GM23338 (cell line): ENCODE measurements around the gene COP1. TPM values are rescaled to one million over a fixed set of nuclear protein-coding genes. Genes with fewer than 3 reads are reported as not detected.

Experiments
- EZH2 ChIP-seq: fragments of 200-600 bp; sonication (generic); IDR thresholded peaks from one replicate; pipeline ENCODE4 v1.8.0; 2017; ENCODE audit warnings: antibody characterized with exemption, mild to moderate bottlenecking, low read depth; ENCODE audit not compliant: unreplicated experiment
- JUNB ChIP-seq: IDR thresholded peaks from one replicate; pipeline ENCODE4 v1.6.1; 2016; ENCODE audit warnings: antibody characterized with exemption; ENCODE audit not compliant: unreplicated experiment
- POLR2AphosphoS5 ChIP-seq: IDR thresholded peaks from 2 replicates; pipeline ENCODE4 v1.6.1; 2016; ENCODE audit warnings: antibody characterized with exemption, low read depth
- STAT1 ChIP-seq: IDR thresholded peaks from one replicate; pipeline ENCODE4 v1.6.1; 2016; ENCODE audit warnings: antibody characterized with exemption; ENCODE audit not compliant: unreplicated experiment
- ZNF331 ChIP-seq: fragments of 250-450 bp; sonication (Bioruptor Pico); IDR thresholded peaks from 2 replicates; pipeline ENCODE4 v1.5.0; 2020; ENCODE audit warnings: low read depth, mild to moderate bottlenecking, moderate library complexity
- polyA plus RNA-seq: library from polyadenylated mRNA; unstranded; fragments of >200 nt; fragmentation: Nextera tagmentation; extraction: Ambion mirVana; gene quantifications from 2 replicates; pipeline ENCODE4 v1.2.1, GENCODE V29; 2016
- total RNA-seq: library from RNA; depleted of rRNA; stranded (reverse); fragments of >200 nt; shearing (Covaris generic); gene quantifications from 2 replicates; pipeline ENCODE4 v1.2.3, GENCODE V29; 2014
- TF ChIP-seq, protein P1 (sequence below): fragments of 250-450 bp; sonication (Bioruptor Pico); IDR thresholded peaks from 2 replicates; pipeline ENCODE4 v1.5.0; 2020; ENCODE audit warnings: mild to moderate bottlenecking, moderate library complexity
- TF ChIP-seq, protein P2 (sequence below): IDR thresholded peaks from 2 replicates; pipeline ENCODE4 v1.6.1; 2016; ENCODE audit warnings: antibody characterized with exemption
- TF ChIP-seq, protein P3 (sequence below), 2 experiments: fragments of 200-600 bp in 1 of 2; sonication (generic) in 1 of 2; conservative IDR thresholded peaks; 2 replicates each; pipeline versions ENCODE4 v1.5.1 to v1.6.1; 2016 to 2017; ENCODE audit warnings: antibody characterized with exemption in 2 of 2, low read depth in 2 of 2, mild to moderate bottlenecking in 2 of 2, moderate library complexity in 1 of 2

The COP1 gene
- total and polyA plus RNA-seq, 2 experiments from 2014 or later = 54.0 to 54.9 TPM

DNA sequence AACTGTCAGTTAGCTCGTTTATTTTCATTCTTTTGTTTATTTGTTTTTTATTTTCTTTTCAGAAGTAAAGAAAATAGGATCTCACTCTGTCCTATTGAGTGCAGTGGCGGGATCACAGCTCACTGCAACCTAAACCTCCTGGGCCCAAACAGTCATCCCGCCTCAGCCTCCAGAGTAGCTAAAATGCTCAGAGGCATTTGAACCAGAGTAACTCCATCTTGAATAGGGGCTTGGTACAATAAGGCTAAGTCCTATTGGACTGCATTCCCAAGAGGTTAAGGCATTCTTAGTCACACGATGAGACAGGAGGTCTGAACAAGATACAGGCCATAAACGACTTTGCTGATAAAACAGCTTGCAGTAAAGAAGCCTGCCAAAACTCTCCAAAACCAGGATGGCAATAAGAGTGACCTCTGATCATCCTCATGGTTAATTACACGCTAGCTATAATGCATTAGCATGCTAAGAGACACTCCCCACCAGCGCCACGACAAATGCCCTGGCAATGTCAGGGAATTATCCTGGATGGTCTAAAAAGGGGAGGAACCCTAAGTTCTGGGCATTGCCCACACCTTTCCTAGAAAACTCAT lies 13.1 kb upstream of the COP1 start (continued):
- TF ChIP-seq, protein P1, sequence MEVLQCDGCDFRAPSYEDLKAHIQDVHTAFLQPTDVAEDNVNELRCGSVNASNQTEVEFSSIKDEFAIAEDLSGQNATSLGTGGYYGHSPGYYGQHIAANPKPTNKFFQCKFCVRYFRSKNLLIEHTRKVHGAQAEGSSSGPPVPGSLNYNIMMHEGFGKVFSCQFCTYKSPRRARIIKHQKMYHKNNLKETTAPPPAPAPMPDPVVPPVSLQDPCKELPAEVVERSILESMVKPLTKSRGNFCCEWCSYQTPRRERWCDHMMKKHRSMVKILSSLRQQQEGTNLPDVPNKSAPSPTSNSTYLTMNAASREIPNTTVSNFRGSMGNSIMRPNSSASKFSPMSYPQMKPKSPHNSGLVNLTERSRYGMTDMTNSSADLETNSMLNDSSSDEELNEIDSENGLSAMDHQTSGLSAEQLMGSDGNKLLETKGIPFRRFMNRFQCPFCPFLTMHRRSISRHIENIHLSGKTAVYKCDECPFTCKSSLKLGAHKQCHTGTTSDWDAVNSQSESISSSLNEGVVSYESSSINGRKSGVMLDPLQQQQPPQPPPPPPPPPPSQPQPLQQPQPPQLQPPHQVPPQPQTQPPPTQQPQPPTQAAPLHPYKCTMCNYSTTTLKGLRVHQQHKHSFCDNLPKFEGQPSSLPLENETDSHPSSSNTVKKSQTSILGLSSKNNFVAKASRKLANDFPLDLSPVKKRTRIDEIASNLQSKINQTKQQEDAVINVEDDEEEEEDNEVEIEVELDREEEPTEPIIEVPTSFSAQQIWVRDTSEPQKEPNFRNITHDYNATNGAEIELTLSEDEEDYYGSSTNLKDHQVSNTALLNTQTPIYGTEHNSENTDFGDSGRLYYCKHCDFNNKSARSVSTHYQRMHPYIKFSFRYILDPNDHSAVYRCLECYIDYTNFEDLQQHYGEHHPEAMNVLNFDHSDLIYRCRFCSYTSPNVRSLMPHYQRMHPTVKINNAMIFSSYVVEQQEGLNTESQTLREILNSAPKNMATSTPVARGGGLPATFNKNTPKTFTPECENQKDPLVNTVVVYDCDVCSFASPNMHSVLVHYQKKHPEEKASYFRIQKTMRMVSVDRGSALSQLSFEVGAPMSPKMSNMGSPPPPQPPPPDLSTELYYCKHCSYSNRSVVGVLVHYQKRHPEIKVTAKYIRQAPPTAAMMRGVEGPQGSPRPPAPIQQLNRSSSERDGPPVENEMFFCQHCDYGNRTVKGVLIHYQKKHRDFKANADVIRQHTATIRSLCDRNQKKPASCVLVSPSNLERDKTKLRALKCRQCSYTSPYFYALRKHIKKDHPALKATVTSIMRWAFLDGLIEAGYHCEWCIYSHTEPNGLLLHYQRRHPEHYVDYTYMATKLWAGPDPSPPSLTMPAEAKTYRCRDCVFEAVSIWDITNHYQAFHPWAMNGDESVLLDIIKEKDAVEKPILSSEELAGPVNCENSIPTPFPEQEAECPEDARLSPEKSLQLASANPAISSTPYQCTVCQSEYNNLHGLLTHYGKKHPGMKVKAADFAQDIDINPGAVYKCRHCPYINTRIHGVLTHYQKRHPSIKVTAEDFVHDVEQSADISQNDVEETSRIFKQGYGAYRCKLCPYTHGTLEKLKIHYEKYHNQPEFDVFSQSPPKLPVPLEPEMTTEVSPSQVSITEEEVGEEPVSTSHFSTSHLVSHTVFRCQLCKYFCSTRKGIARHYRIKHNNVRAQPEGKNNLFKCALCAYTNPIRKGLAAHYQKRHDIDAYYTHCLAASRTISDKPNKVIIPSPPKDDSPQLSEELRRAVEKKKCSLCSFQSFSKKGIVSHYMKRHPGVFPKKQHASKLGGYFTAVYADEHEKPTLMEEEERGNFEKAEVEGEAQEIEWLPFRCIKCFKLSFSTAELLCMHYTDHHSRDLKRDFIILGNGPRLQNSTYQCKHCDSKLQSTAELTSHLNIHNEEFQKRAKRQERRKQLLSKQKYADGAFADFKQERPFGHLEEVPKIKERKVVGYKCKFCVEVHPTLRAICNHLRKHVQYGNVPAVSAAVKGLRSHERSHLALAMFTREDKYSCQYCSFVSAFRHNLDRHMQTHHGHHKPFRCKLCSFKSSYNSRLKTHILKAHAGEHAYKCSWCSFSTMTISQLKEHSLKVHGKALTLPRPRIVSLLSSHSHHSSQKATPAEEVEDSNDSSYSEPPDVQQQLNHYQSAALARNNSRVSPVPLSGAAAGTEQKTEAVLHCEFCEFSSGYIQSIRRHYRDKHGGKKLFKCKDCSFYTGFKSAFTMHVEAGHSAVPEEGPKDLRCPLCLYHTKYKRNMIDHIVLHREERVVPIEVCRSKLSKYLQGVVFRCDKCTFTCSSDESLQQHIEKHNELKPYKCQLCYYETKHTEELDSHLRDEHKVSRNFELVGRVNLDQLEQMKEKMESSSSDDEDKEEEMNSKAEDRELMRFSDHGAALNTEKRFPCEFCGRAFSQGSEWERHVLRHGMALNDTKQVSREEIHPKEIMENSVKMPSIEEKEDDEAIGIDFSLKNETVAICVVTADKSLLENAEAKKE (CRISPR knock-in tag) = no peak
- no peak for TF ChIP-seq JUNB
- TF ChIP-seq STAT1 = no peak
- TF ChIP-seq POLR2AphosphoS5 = no peak
- TF ChIP-seq, protein P2, sequence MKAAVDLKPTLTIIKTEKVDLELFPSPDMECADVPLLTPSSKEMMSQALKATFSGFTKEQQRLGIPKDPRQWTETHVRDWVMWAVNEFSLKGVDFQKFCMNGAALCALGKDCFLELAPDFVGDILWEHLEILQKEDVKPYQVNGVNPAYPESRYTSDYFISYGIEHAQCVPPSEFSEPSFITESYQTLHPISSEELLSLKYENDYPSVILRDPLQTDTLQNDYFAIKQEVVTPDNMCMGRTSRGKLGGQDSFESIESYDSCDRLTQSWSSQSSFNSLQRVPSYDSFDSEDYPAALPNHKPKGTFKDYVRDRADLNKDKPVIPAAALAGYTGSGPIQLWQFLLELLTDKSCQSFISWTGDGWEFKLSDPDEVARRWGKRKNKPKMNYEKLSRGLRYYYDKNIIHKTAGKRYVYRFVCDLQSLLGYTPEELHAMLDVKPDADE = no peak
- no peak for TF ChIP-seq EZH2
- no peak for TF ChIP-seq ZNF331 (CRISPR knock-in tag)
- TF ChIP-seq, protein P3, sequence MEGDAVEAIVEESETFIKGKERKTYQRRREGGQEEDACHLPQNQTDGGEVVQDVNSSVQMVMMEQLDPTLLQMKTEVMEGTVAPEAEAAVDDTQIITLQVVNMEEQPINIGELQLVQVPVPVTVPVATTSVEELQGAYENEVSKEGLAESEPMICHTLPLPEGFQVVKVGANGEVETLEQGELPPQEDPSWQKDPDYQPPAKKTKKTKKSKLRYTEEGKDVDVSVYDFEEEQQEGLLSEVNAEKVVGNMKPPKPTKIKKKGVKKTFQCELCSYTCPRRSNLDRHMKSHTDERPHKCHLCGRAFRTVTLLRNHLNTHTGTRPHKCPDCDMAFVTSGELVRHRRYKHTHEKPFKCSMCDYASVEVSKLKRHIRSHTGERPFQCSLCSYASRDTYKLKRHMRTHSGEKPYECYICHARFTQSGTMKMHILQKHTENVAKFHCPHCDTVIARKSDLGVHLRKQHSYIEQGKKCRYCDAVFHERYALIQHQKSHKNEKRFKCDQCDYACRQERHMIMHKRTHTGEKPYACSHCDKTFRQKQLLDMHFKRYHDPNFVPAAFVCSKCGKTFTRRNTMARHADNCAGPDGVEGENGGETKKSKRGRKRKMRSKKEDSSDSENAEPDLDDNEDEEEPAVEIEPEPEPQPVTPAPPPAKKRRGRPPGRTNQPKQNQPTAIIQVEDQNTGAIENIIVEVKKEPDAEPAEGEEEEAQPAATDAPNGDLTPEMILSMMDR (conservative IDR thresholded peaks at IDR 0.05; ENCODE audit: low read depth in 2 of 2) = no peak
